Kidney (tissue), 14 donors: ENCODE results near the gene KRTAP2-3. TPM values are rescaled to one million over a fixed set of nuclear protein-coding genes. Genes with fewer than 3 reads are reported as not detected.

ENCODE experiments used
- DNase-seq, 5 donors: peaks; one replicate each; pipeline ENCODE4 v3.0.0-alpha.2; 2013 to 2020
- FAIRE-seq: peaks from 2 replicates; lab custom pipeline; 2012; peaks lifted over from hg19 to GRCh38; lab: Jason Lieb, UNC
- H3K27ac ChIP-seq, 2 donors: one replicate each; pipeline ENCODE4 v1.7.0; 2013; ENCODE audit warnings: low read depth in 2 of 2, low read length in 2 of 2, inconsistent platforms in 1 of 2
- H3K27me3 ChIP-seq: one replicate; pipeline ENCODE4 v1.7.1; 2013; ENCODE audit warnings: low read length, inconsistent platforms; ENCODE audit not compliant: control insufficient read depth, insufficient read depth
- H3K36me3 ChIP-seq, 3 donors: one replicate each; pipeline versions ENCODE4 v1.7.0 to v1.7.1; 2013; ENCODE audit warnings: low read length in 3 of 3, control low read depth in 1 of 3, inconsistent platforms in 1 of 3; ENCODE audit not compliant: insufficient read depth in 3 of 3, control insufficient read depth in 2 of 3
- H3K4me1 ChIP-seq, 3 donors: one replicate each; pipeline versions ENCODE4 v1.7.0 to v1.7.1; 2013; ENCODE audit warnings: low read length in 3 of 3, inconsistent platforms in 1 of 3, low read depth in 1 of 3; ENCODE audit not compliant: control insufficient read depth in 2 of 3, insufficient read depth in 2 of 3
- H3K4me3 ChIP-seq, 3 donors: one replicate each; pipeline versions ENCODE4 v1.7.0 to v1.8.1; 2013; ENCODE audit warnings: low read length in 3 of 3, control low read depth in 1 of 3, inconsistent platforms in 1 of 3
- H3K9ac ChIP-seq, 3 donors: one replicate each; pipeline versions ENCODE4 v1.7.0 to v1.7.1; 2013; ENCODE audit warnings: low read length in 3 of 3, control low read depth in 1 of 3, inconsistent platforms in 1 of 3
- H3K9me3 ChIP-seq, 3 donors: one replicate each; pipeline versions ENCODE4 v1.7.0 to v1.7.1; 2013; ENCODE audit warnings: low read length in 3 of 3, control low read depth in 1 of 3, inconsistent platforms in 1 of 3; ENCODE audit not compliant: control insufficient read depth in 2 of 3, insufficient read depth in 1 of 3
- intact Hi-C: fragments of 100-400 bp; cut with DNase I; formaldehyde crosslinking; loops from one replicate; pipeline ENCODE4 v1.11.1; 2022
- polyA plus RNA-seq: library from polyadenylated mRNA; stranded (reverse); fragments of 350-450 nt; fragmentation: Illumina TruSeq; extraction: RNeasy Lipid Tissue Mini Kit (QIAGEN cat#74804); gene quantifications from one replicate; pipeline ENCODE4 v1.2.3, GENCODE V29; 2014; ENCODE audit warnings: low read depth, low replicate concordance; ENCODE audit not compliant: insufficient read depth
- total RNA-seq: library from RNA; stranded (reverse); fragmentation: NEBNext Ultra II Directional; extraction: Animal tissue kit (Norgen Biotek cat#: 25700); gene quantifications from one replicate; pipeline ENCODE4 v1.2.1, GENCODE V29; 2021
- TF ChIP-seq, protein P1 (sequence below): IDR thresholded peaks from 3 replicates; pipeline ENCODE4 v1.5.1; 2012; ENCODE audit warnings: mild to moderate bottlenecking, moderate library complexity, borderline replicate concordance; ENCODE audit not compliant: insufficient read depth; ENCODE audit errors: extremely low read depth
- donor health status: control.
- donor health status: control.
- donor health status: control.
- donor health status: control.
- donor health status: control.
- donor health status: DM: yes; HTN: yes; CAD: no.
- donor health status: Normal renal cell carcinoma (clear cell type).

Gene KRTAP2-3
- total and polyA plus RNA-seq, 2 donors from 2014 or later: 0.28 TPM; not detected in 1

DNA sequence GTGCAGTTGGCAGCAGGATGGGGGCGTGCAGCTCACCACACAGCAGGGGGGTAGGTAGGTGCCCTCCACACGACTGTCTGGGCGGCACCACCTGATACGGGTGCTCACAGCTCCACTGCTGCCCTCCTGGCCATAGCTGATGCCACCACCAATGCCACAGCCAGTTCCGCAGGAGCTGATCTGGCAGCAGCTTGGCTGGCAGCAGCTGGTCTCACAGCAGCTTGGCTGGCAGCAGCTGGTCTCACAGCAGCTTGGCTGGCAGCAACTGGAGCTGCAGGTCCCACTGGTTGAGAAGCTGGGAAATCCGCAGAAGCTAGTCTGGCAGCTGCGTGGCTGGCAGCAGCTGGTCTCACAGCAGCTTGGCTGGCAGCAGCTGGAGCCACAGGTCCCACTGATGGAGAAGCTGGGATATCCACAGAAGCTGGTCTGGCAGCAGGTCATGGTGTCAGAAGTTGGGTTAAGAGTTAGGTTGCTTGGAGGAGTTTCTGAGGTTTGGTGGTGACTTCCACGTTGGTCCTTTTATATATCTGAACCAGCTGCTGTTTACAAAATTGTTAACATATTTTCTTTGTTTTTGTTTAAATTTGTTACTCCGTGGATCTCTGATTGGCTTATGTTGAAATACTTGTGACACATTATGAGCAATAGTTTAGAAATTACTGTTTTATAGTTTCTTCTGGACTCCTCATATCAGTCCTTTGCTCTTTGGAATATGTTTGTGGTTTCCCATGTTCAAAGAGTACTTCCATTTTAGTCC, 33.0 kb downstream of the KRTAP2-3 start, which contains the start of gene KRTAP1-5:
KRTAP1-5 (minus strand) TSS at position 494 of the 757 bp plus-strand sequence; CDS start at position 441, 53 bp downstream.
- no peaks in the 10 kb centered on the region for H3K36me3 ChIP-seq
- no peaks in the 10 kb centered on the region for H3K9me3 ChIP-seq
- TF ChIP-seq, protein P1, sequence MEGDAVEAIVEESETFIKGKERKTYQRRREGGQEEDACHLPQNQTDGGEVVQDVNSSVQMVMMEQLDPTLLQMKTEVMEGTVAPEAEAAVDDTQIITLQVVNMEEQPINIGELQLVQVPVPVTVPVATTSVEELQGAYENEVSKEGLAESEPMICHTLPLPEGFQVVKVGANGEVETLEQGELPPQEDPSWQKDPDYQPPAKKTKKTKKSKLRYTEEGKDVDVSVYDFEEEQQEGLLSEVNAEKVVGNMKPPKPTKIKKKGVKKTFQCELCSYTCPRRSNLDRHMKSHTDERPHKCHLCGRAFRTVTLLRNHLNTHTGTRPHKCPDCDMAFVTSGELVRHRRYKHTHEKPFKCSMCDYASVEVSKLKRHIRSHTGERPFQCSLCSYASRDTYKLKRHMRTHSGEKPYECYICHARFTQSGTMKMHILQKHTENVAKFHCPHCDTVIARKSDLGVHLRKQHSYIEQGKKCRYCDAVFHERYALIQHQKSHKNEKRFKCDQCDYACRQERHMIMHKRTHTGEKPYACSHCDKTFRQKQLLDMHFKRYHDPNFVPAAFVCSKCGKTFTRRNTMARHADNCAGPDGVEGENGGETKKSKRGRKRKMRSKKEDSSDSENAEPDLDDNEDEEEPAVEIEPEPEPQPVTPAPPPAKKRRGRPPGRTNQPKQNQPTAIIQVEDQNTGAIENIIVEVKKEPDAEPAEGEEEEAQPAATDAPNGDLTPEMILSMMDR: no peak
- no peaks in the 10 kb centered on the region for H3K27me3 ChIP-seq
- FAIRE-seq (no peak), DNase-seq (no peak)
- intact Hi-C loops: no loop called here
- no peak within 1 kb of the TSS for H3K27ac ChIP-seq
- H3K4me3 ChIP-seq: no peak within 1 kb of the TSS
- H3K9ac ChIP-seq: no peak within 1 kb of the TSS
- H3K4me1 ChIP-seq: no peaks in the 10 kb centered on the region

DNA sequence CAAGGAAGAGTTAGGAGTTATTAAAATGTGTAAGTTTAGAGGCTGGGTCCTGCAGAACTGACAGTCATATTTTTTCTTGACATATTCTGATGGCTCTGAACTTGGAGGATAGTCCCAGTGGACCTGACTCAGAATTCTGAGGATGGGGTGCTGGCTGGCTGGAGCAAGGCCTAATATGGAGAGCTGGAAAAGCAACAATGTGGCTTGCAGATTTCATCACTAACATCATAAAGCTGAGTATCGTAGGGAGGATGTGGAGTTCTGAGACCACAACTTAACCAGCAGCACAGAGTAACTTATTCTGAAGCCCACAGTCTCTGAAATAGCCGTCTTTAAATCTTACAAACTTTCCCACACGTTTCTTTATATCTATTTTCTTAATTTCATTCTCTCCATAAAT, 35.2 kb downstream of the KRTAP2-3 start:
- no peaks in the 10 kb centered on the region for H3K36me3 ChIP-seq
- H3K4me1 ChIP-seq: no peaks in the 10 kb centered on the region
- no peak for FAIRE-seq
- no peak overlapping the region for H3K4me3 ChIP-seq
- H3K9me3 ChIP-seq: peaks cover 0 to 9% (median 0%) of the 10 kb centered on the region in 3 donors
- TF ChIP-seq, protein P1: no peak
- DNase-seq: no peak
- intact Hi-C loops: no loop called here
- no peaks in the 10 kb centered on the region for H3K27me3 ChIP-seq
- no peak overlapping the region for H3K27ac ChIP-seq
- no peak overlapping the region for H3K9ac ChIP-seq

DNA sequence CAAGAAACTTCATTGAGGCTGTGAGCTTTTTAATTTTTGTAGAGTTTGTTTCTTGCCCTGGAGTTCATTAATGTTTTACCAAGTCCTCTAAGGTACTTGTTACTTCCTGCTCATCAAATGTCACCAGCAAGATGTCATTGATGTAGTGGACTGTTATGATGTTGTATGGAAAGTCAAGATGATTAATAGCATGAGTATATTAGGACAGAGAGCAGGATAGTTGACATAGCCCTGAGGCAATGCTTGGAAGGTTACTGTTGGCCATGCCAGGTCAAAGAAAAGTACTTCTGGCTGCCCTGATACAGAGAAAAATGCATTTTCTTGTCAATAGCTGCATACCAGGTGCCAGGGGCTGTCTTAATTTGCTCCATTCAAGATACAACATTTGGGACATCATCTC, 39.6 kb downstream of the KRTAP2-3 start:
- Histone ChIP-seq H3K4me1 (no peaks in the 10 kb centered on the region), H3K9ac (no peak overlapping the region), H3K27ac (no peak overlapping the region), H3K4me3 (no peak overlapping the region), H3K36me3 (no peaks in the 10 kb centered on the region), H3K9me3 (peaks cover 0 to 9% (median 0%) of the 10 kb centered on the region in 3 donors), H3K27me3 (no peaks in the 10 kb centered on the region)
- TF ChIP-seq, protein P1: no peak
- intact Hi-C loops: no loop called here
- DNase-seq (no peak), FAIRE-seq (no peak)
